Progenitor cell of endocrine pancreas (in vitro differentiated cells): ENCODE results near the gene SNED1. TPM values are rescaled to one million over a fixed set of nuclear protein-coding genes. Genes with fewer than 3 reads are reported as not detected.

Experiments
- DNase-seq: peaks from one replicate; pipeline ENCODE4 v3.0.0; 2021; ENCODE audit warnings: low spot score; ENCODE audit not compliant: unreplicated experiment
- H3K27ac Mint-ChIP-seq: 2 replicates; pipeline ENCODE4 v1.8.0; 2021; ENCODE audit warnings: mild to moderate bottlenecking, moderate library complexity, mixed read lengths
- H3K27me3 Mint-ChIP-seq: 2 replicates; pipeline ENCODE4 v1.8.0; 2021; ENCODE audit warnings: mixed read lengths
- H3K36me3 Mint-ChIP-seq: 2 replicates; pipeline ENCODE4 v1.8.0; 2022; ENCODE audit warnings: mixed read lengths; ENCODE audit not compliant: insufficient read depth
- H3K4me1 Mint-ChIP-seq: 2 replicates; pipeline ENCODE4 v1.8.0; 2021; ENCODE audit warnings: low read depth, mixed read lengths
- H3K4me3 Mint-ChIP-seq: 2 replicates; pipeline ENCODE4 v1.8.0; 2021; ENCODE audit warnings: low read depth, mild to moderate bottlenecking, moderate library complexity, mixed read lengths
- H3K9me3 Mint-ChIP-seq: 2 replicates; pipeline ENCODE4 v1.8.0; 2021; ENCODE audit warnings: low read depth, mixed read lengths
- CTCF ChIP-seq: fragments of 200-600 bp; sonication (generic); IDR thresholded peaks from one replicate; pipeline ENCODE4 v1.5.0; 2021; ENCODE audit warnings: antibody characterized with exemption, mild to moderate bottlenecking; ENCODE audit not compliant: unreplicated experiment
- total RNA-seq: library from RNA; stranded (reverse); gene quantifications from 2 replicates; pipeline ENCODE4 v1.2.1, GENCODE V29; 2021

The SNED1 gene
- total RNA-seq, 1 donor from 2014 or later, result 2.2 TPM

DNA sequence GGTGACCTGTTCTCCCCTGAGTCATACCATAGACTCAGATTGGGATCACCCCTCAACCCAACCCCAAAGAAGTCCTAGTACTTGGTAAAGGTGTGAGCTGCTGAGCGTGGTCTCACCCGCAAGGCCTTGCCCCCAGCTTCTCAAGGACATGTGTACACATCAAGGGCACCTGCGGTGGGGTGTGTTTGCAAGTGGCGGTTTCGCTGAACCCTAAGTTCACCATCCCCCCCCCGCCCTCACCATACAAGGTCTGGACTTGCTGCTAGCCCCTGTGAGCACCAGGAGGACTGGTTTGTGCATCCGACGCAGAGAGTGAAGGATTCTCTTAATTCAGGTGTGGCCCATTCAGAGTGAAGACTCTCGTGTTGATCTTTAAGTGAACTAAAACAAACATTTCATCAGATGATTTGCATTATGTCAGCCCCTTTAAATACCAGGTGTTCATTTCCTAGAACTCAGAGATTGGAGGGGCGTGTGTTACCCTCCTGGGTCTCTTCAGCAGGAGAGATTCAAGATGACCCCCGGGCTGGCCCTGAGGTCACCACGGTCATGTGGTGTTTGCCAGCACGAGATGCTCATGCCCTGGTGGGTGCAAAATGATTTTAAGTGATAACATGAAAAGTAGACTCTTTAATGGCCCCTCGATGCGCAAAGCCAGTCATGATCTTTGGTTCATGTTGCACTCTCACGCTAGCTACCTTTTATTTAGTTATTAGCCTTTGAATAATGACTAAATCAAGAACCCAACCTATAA, 75.8 kb downstream of the SNED1 start:
- H3K9me3 Mint-ChIP-seq, result no peaks in the 10 kb centered on the region
- H3K27ac Mint-ChIP-seq, result no peak overlapping the region
- H3K4me3 Mint-ChIP-seq, result no peak overlapping the region
- H3K4me1 Mint-ChIP-seq, result no peaks in the 10 kb centered on the region
- H3K36me3 Mint-ChIP-seq, result peaks cover 1% of the 10 kb centered on the region
- H3K27me3 Mint-ChIP-seq, result peaks cover 6% of the 10 kb centered on the region
- DNase-seq, result no peak
- TF ChIP-seq CTCF, result no peak

DNA sequence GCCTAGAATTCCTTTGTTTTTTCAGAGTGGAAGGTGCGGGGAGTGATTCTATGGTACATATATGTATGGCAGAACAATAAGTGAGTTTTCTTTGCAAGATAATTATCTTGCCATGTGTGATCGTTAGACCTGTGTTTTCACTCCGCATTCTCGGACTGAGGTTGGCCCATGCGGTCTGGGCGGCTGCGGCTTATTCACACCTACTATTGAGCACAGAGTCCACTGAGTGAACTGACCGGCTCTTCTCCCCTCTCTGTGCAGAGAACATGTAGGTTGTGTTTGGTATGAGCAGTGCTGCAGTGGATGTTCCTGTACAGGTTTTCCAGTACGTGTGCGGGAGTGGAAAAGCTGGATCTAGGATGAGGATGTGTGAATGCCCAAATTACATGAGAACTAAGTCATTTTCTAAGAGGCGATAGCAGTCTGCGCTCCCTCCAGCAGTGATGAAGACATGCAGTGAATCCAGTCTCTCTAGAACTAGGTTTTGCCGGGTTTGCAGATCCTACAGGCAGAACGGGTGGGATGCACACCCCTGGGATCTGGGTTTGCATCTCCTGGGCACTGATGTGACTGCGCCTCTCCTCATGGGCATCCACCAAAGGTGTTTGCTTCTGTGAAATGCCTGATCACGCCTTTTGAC, 76.6 kb downstream of the SNED1 start:
- no peak for DNase-seq
- no peak for TF ChIP-seq CTCF
- H3K27ac Mint-ChIP-seq, result no peak overlapping the region
- peaks cover 6% of the 10 kb centered on the region for H3K27me3 Mint-ChIP-seq
- H3K9me3 Mint-ChIP-seq, result no peaks in the 10 kb centered on the region
- no peak overlapping the region for H3K4me3 Mint-ChIP-seq
- H3K36me3 Mint-ChIP-seq, result peaks cover 1% of the 10 kb centered on the region
- H3K4me1 Mint-ChIP-seq, result no peaks in the 10 kb centered on the region

DNA sequence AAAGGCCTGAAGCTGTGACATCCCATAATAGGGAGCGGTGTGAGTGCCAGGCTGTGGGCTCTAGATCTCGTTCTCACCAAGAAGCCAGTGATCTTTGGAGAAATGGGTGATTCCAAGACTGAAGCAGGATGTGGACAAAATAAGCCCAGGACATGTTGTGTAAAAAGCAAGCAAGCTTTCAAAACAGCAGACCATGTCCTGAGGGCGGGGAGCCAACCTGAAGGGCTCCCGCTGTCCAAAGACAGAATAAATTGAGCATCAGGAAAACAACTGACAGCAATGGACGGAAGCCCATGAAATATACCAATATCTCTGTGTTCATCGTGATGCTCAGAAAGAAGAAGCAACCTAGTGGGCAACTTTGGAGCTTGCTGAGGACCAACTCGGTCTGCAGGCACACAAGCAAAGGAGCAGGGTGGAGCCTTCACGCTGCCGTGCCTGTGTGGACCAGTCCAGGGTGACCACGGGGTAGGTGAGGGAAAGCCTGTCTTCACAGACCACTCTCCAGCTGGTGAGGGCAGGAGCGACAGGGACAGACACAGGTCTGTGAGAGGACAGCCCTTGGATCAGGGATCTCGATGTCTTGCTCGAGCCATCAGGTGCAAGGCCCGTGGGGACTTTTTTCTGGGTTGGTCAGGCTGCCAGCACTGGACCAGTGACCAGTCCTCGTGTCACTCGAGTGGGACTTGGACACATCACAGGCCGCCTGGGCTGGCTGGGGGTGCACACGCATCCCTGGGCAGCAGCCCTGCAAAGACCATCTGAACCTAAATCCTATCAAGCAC, 82.2 kb downstream of the SNED1 start:
- Mint-ChIP-seq H3K27ac (no peak overlapping the region), H3K9me3 (peaks cover 3% of the 10 kb centered on the region), H3K36me3 (peaks cover 11% of the 10 kb centered on the region), H3K4me3 (no peak overlapping the region), H3K27me3 (no peaks in the 10 kb centered on the region), H3K4me1 (peaks cover 3% of the 10 kb centered on the region)
- TF ChIP-seq CTCF, result no peak
- no peak for DNase-seq

DNA sequence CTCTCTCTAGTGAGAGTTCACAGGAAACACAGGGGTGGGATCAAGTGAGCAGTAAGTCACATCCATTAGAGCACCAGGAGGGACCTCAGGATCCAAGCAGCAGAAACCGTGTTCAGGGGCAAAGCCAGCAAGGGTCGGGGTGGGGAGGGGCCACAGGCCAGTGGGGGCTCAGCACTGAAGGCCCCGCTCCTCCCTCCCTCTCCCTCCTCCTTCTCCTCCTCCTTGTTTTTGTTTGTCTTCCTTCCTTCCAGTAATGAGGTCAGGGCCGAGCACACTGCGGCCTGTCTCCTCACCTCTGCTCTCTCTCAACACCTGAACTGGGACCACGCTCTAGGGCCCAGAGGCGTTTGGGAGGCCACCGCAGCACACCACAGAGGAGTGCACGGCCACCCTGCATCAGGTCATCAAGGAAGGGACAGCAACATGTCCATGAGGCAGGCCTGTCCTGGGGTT, 82.8 kb downstream of the SNED1 start:
- no peaks in the 10 kb centered on the region for H3K27me3 Mint-ChIP-seq
- peaks cover 3% of the 10 kb centered on the region for H3K9me3 Mint-ChIP-seq
- no peak for TF ChIP-seq CTCF
- H3K4me1 Mint-ChIP-seq, result peaks cover 3% of the 10 kb centered on the region
- peaks cover 14% of the 10 kb centered on the region for H3K36me3 Mint-ChIP-seq
- DNase-seq, result no peak
- H3K27ac Mint-ChIP-seq, result no peak overlapping the region
- H3K4me3 Mint-ChIP-seq, result no peak overlapping the region

GRCh38 chr2:241081643-241082340, 83.4 kb downstream of the SNED1 start:
- no peaks in the 10 kb centered on the region for H3K27me3 Mint-ChIP-seq
- H3K27ac Mint-ChIP-seq, result no peak overlapping the region
- peaks cover 20% of the 10 kb centered on the region for H3K36me3 Mint-ChIP-seq
- DNase-seq, result no peak
- no peak overlapping the region for H3K4me3 Mint-ChIP-seq
- no peak for TF ChIP-seq CTCF
- peaks cover 3% of the 10 kb centered on the region for H3K4me1 Mint-ChIP-seq
- peaks cover 3% of the 10 kb centered on the region for H3K9me3 Mint-ChIP-seq
